GM19467 (cell line): ENCODE results near the gene NMBR.
"Not testable (repeated sequence)": the region's sequence is repeated elsewhere in the genome, so short reads cannot be mapped to it uniquely, and the experiment has no call there.

Experiments
- ATAC-seq: cut with Tn5 transposase; IDR thresholded peaks from one replicate; pipeline ENCODE4 v1.9.1; 2021; ENCODE audit warnings: mild to moderate bottlenecking, moderate library complexity; ENCODE audit not compliant: unreplicated experiment

The NMBR gene

GRCh38 chr6:142155895-142156757 lies 9.2 kb upstream of the NMBR start:
- ATAC-seq: no peak

- no peak for ATAC-seq
Observed at GRCh38 chr6:142155091-142155490, 8.2 kb upstream of the NMBR start.

GRCh38 chr6:142154336-142154735 lies 7.4 kb upstream of the NMBR start:
- no peak for ATAC-seq

GRCh38 chr6:142153196-142153595 lies 6.3 kb upstream of the NMBR start:
- no peak for ATAC-seq

- no peak for ATAC-seq
Observed at GRCh38 chr6:142152746-142153145, 5.8 kb upstream of the NMBR start.

GRCh38 chr6:142141531-142141930 lies 5.4 kb downstream of the NMBR start:
- not testable (repeated sequence) for ATAC-seq

GRCh38 chr6:142138876-142139275 lies 8.0 kb downstream of the NMBR start:
- no peak for ATAC-seq

- ATAC-seq: no peak
Observed at GRCh38 chr6:142132625-142133024, 14.3 kb downstream of the NMBR start, which contains the start of gene GJE1. Gene GJE1, plus strand, starts transcription at chr6:142132925. Its CDS starts 234 bp downstream, at chr6:142133159.

- no peak for ATAC-seq
Observed at GRCh38 chr6:142130814-142131213, 16.1 kb downstream of the NMBR start.

- ATAC-seq: no peak
Observed at GRCh38 chr6:142121342-142121741, 25.6 kb downstream of the NMBR start.

- no peak for ATAC-seq
Observed at GRCh38 chr6:142118925-142119324, 28.0 kb downstream of the NMBR start.

- ATAC-seq: no peak
Observed at GRCh38 chr6:142118328-142118727, 28.6 kb downstream of the NMBR start.

- no peak for ATAC-seq
Observed at GRCh38 chr6:142117366-142117765, 29.6 kb downstream of the NMBR start.

GRCh38 chr6:142112451-142113061 lies 34.4 kb downstream of the NMBR start:
- ATAC-seq: no peak

- ATAC-seq: not testable (repeated sequence)
Observed at GRCh38 chr6:142110820-142111219, 36.1 kb downstream of the NMBR start.

- not testable (repeated sequence) for ATAC-seq
Observed at GRCh38 chr6:142104820-142105219, 42.1 kb downstream of the NMBR start.

GRCh38 chr6:142088858-142089216 lies 58.1 kb downstream of the NMBR start:
- no peak for ATAC-seq

GRCh38 chr6:142087950-142088857 lies 58.7 kb downstream of the NMBR start:
- no peak for ATAC-seq

GRCh38 chr6:142079130-142079529 lies 67.8 kb downstream of the NMBR start:
- no peak for ATAC-seq

- ATAC-seq: no peak
Observed at GRCh38 chr6:142075516-142076101, 71.3 kb downstream of the NMBR start.

- ATAC-seq: no peak
Observed at GRCh38 chr6:142074516-142074915, 72.4 kb downstream of the NMBR start.
